Cardiac muscle cell (in vitro differentiated cells and primary cell): ENCODE results near the gene ZNF598. TPM values are rescaled to one million over a fixed set of nuclear protein-coding genes. Genes with fewer than 3 reads are reported as not detected.
A peak's percentile ranks its signal among the peaks of the same experiment; 100 is the strongest.

ENCODE experiments used
- DNase-seq, 2 donors: peaks; one replicate each; pipeline versions ENCODE4 v3.0.0 to v3.0.0-alpha.2; 2010 to 2017; ENCODE audit warnings: low read depth in 1 of 2, low spot score in 1 of 2
- H3K27ac ChIP-seq: fragments of 200-600 bp; sonication (generic); 2 replicates; pipeline ENCODE4 v1.5.1; 2016
- H3K27me3 ChIP-seq: fragments of 200-600 bp; sonication (generic); 2 replicates; pipeline ENCODE4 v1.6.0; 2016; ENCODE audit warnings: control low read depth
- H3K36me3 ChIP-seq: fragments of 200-600 bp; sonication (generic); 2 replicates; pipeline ENCODE4 v1.5.1; 2016; ENCODE audit warnings: control low read depth
- H3K4me1 ChIP-seq: fragments of 200-600 bp; sonication (generic); 2 replicates; pipeline ENCODE4 v1.8.1; 2017; ENCODE audit warnings: low read depth, mild to moderate bottlenecking, mixed run types
- H3K4me3 ChIP-seq: fragments of 200-600 bp; sonication (generic); 2 replicates; pipeline ENCODE4 v1.5.1; 2016; ENCODE audit warnings: mild to moderate bottlenecking
- H3K9me3 ChIP-seq: fragments of 200-600 bp; sonication (generic); 2 replicates; pipeline ENCODE4 v1.5.1; 2017; ENCODE audit warnings: low read depth, mild to moderate bottlenecking, control low read depth
- CTCF ChIP-seq: IDR thresholded peaks from 2 replicates; pipeline ENCODE4 v1.5.1; 2012; ENCODE audit warnings: low read depth, mild to moderate bottlenecking, low read length
- polyA plus RNA-seq: library from polyadenylated mRNA; unstranded; fragments of >200 nt; fragmentation: Nextera tagmentation; extraction: Ambion mirVana; gene quantifications from 2 replicates; pipeline ENCODE4 v1.2.1, GENCODE V29; 2016
- total RNA-seq: library from RNA; depleted of rRNA; stranded (reverse); fragments of >200 nt; gene quantifications from 2 replicates; pipeline ENCODE4 v1.2.3, GENCODE V29; 2016

The ZNF598 gene
- total and polyA plus RNA-seq, 2 experiments from 2014 or later = 28.8 to 50.4 TPM

DNA sequence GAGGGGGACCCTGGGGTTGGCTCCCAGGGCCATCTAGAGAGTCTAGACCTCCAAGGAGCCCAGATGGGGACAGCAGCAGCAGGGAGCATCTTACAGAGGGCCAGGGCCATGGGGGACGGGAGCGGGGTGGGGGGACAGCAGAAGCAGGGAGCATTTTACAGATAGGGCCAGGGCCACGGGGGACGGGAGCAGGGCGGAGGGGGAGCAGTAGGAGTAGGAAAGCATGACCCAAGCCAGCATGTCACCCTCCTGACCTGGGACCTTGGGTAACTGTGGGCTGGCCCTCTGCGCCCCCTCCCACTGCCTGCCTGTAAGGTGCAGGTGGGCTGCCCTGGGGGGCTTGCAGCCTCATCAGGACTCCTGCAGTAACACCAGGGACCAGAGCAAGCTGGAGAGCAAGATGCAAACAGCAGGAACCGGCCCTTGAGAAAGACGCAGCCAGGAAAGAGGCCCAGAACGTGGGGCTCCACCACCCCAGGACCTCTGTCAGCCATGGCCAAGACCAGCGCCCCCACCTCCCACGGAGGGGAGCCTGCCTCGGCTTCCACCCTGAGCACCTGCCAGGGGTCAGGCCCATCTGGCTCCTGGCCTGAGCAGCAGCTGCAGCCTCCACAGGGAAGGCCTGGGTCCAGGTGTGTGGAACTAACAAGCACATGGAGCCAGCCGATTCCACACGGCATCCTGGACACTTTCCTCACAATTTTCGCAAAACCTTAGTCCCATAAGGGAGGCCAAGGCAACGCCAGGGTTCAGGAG is 2.4 kb downstream of the ZNF598 start:
- no peak for TF ChIP-seq CTCF
- H3K4me3 ChIP-seq = no peak overlapping the region
- DNase-seq = no peak
- no peaks in the 10 kb centered on the region for H3K9me3 ChIP-seq
- peaks cover 23% of the 10 kb centered on the region for H3K4me1 ChIP-seq
- no peaks in the 10 kb centered on the region for H3K27me3 ChIP-seq
- no peak overlapping the region for H3K27ac ChIP-seq
- H3K36me3 ChIP-seq = peaks cover 3% of the 10 kb centered on the region

DNA sequence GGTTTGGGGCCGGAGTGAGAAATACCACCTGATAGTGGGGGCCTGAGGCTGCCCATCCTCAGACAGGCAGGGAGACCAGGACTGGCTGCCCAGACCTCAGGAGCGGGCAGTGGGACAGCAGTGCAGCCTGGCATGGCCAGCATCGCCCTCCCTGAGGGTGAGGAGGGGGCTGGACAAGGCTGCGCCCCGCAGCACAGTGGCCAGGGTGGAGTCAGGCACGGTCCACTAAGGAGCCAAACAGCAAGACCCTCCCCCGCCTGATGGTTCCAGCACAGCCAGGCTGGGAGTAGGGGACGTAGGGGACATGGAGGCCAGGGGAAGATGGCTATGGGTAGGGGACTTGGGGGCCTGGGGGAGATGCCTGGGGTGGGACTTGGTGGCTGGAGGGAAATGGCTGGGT is 3.3 kb downstream of the ZNF598 start:
- no peak for DNase-seq
- no peak for TF ChIP-seq CTCF
- Histone ChIP-seq H3K36me3 (peaks cover 12% of the 10 kb centered on the region), H3K9me3 (no peaks in the 10 kb centered on the region), H3K27ac (no peak overlapping the region), H3K4me3 (no peak overlapping the region), H3K4me1 (peaks cover 23% of the 10 kb centered on the region), H3K27me3 (no peaks in the 10 kb centered on the region)

DNA sequence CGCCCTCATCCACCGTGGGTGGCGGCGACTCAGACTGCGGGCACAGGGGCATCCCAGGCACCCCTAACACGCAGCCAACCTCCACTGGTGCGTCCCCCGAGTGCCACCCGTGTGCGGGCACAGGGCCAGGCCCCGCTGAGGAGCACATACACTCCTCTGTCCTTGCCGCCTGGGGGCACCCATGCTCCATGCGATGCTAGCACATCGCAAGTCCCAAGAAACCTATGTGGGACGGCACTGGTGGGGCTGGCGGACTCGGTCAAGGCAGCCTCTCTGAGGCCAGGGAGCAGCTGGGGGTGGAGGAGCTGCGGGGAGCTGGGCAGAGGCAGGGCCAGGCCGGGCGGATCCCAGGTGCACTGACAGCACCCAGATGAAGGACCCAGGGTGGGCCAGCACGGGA is 4.0 kb downstream of the ZNF598 start:
- DNase-seq = no peak
- Histone ChIP-seq H3K27ac (no peak overlapping the region), H3K4me3 (no peak overlapping the region), H3K9me3 (no peaks in the 10 kb centered on the region), H3K4me1 (peaks cover 23% of the 10 kb centered on the region), H3K27me3 (no peaks in the 10 kb centered on the region), H3K36me3 (peaks cover 19% of the 10 kb centered on the region)
- no peak for TF ChIP-seq CTCF

- Histone ChIP-seq H3K27me3 (no peaks in the 10 kb centered on the region), H3K4me3 (no peak overlapping the region), H3K9me3 (no peaks in the 10 kb centered on the region), H3K36me3 (peaks cover 23% of the 10 kb centered on the region), H3K27ac (peak overlapping the region; percentile 10), H3K4me1 (peaks cover 18% of the 10 kb centered on the region)
- no peak for TF ChIP-seq CTCF
- no peak for DNase-seq
Measured at GRCh38 chr16:2004795-2005517, 4.7 kb downstream of the ZNF598 start.

GRCh38 chr16:2003827-2004641 is 5.6 kb downstream of the ZNF598 start:
- Histone ChIP-seq H3K4me3 (no peak overlapping the region), H3K9me3 (no peaks in the 10 kb centered on the region), H3K36me3 (peaks cover 31% of the 10 kb centered on the region), H3K27me3 (no peaks in the 10 kb centered on the region), H3K4me1 (peaks cover 18% of the 10 kb centered on the region), H3K27ac (peak overlapping the region; percentile 10)
- peak; percentile 98 for TF ChIP-seq CTCF
- DNase-seq = peak; percentile 88 to 97
